K562 treated with DMSO at 1 percent for 48 hours (cell line): ENCODE results near the gene CKMT2. TPM values are rescaled to one million over a fixed set of nuclear protein-coding genes. Genes with fewer than 3 reads are reported as not detected.

Experiments used
- total RNA-seq: library from RNA; unstranded; fragments of 300-600 nt; gene quantifications from 2 replicates; pipeline ENCODE4 v1.2.3, GENCODE V29; 2022; ENCODE audit warnings: low replicate concordance; ENCODE audit errors: extremely low read depth

Gene CKMT2
- not detected in 2 replicates for total RNA-seq

DNA sequence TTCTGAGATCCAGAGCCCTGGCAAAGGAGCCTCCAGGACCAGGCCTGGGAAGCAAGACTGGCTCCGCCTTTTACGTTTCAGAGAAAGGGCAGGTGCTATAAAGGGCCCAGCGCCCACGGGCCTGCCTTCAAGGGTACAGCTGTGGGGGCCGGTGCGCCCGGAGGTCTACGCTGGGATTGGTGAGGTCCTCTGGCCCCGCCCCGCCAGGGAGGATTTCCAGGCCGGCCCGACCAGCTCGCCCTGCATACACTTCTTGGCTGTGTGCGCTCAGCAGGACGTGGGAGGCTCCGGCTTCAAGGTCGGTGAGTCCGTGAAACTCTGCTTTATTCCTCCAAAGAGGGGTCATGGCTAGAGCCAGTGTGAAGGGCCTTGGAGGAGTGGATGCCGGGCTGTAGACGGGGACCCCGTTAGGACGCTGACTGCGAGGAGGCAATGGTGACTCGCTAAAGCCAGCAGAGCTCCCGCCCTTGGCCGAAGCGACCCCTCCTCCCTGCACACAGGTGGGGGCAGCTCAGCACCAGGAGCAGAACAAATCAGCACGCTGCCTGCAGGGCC is at the start of gene CKMT2:
CKMT2 (plus strand) TSS at position 243 of the 555 bp plus-strand sequence. CDS start 17,811 bp downstream, outside the sequence.

DNA sequence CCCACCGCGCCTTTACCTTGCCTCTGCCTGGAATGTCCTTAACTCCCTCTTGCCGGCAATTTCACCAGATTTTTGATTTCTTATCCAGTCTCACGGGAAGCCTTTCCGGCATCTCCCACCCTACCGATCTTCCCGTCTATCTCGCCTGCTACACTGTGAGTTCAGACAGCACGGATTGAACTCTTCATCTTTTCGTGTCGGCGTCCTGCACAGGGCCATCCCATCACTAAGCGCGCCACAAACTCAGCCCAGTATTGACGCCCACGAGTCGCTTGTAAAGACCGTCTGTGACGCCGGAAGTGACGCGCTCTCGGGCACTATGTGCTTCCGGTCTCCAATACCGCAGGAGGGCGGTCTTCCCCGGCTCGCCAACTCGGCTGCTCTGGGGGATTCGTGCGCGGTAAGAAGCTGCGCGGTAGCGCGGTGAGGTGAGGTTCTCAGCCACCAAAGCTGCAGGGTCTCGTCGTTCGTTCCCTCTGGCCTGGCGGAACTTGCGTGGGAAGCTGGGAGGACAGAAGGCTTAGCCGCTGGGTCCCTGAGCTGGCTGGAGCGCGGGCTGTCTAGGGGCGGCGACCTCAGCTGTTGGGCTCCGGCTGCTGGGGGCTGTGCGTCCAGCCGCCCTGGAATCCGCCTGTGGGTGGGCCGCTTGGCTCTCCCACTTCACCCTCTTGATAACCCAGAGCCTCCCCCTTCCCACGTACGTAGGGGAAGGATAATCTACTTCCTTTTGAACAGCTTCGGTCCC is 68.3 kb downstream of the CKMT2 start, which contains the start of gene ZCCHC9:
ZCCHC9 (plus strand) TSS at position 317 of the 745 bp plus-strand sequence. CDS start 3,171 bp downstream, outside the sequence.

Other genes starting within 250 kb of the CKMT2 start
- not detected in 2 replicates for gene ZCCHC9, start 68.3 kb downstream of the CKMT2 start, total RNA-seq
- gene ACOT12, start 160.8 kb downstream of the CKMT2 start, total RNA-seq, result not detected in 2 replicates